Mucosa of stomach (tissue), 1 donor: ENCODE measurements around the gene INO80B.
A peak's percentile ranks its signal among the peaks of the same experiment; 100 is the strongest.

Experiments used
- H3K27me3 ChIP-seq: one replicate; pipeline ENCODE4 v1.7.0; 2013; ENCODE audit warnings: mild to moderate bottlenecking, low read length; ENCODE audit not compliant: control insufficient read depth, insufficient read depth
- H3K36me3 ChIP-seq: one replicate; pipeline ENCODE4 v1.7.0; 2013; ENCODE audit warnings: low read length; ENCODE audit not compliant: control insufficient read depth, insufficient read depth
- H3K4me1 ChIP-seq: one replicate; pipeline ENCODE4 v1.7.0; 2013; ENCODE audit warnings: mild to moderate bottlenecking, low read length; ENCODE audit not compliant: control insufficient read depth, insufficient read depth
- H3K4me3 ChIP-seq: one replicate; pipeline ENCODE4 v1.7.0; 2013; ENCODE audit warnings: low read length
- H3K9ac ChIP-seq: one replicate; pipeline ENCODE4 v1.7.0; 2013; ENCODE audit warnings: mild to moderate bottlenecking, low read length, moderate library complexity
- H3K9me3 ChIP-seq: one replicate; pipeline ENCODE4 v1.7.0; 2013; ENCODE audit warnings: mild to moderate bottlenecking, low read length, moderate library complexity; ENCODE audit not compliant: control insufficient read depth
- donor health status: Pancreatic carcinoma.

INO80B gene

GRCh38 chr2:74454654-74455511 is at the start of gene INO80B:
Gene INO80B (plus strand): TSS chr2:74455087. CDS start chr2:74455117, 30 bp downstream.
- H3K27me3 ChIP-seq = no peaks in the 10 kb centered on the region
- H3K36me3 ChIP-seq = no peaks in the 10 kb centered on the region
- peak within 1 kb of the TSS; percentile 74 for H3K9ac ChIP-seq
- H3K4me3 ChIP-seq = peak within 1 kb of the TSS; percentile 77
- H3K9me3 ChIP-seq = no peaks in the 10 kb centered on the region
- H3K4me1 ChIP-seq = peaks cover 27% of the 10 kb centered on the region

- no peak overlapping the region for H3K4me3 ChIP-seq
- no peaks in the 10 kb centered on the region for H3K27me3 ChIP-seq
- H3K4me1 ChIP-seq = no peaks in the 10 kb centered on the region
- H3K9me3 ChIP-seq = no peaks in the 10 kb centered on the region
- H3K36me3 ChIP-seq = no peaks in the 10 kb centered on the region
- H3K9ac ChIP-seq = no peak overlapping the region
These were observed 48.9 kb upstream of the INO80B start for GRCh38 chr2:74406035-74406434.

GRCh38 chr2:74407682-74408081 is 47.2 kb upstream of the INO80B start:
- H3K9ac ChIP-seq = no peak overlapping the region
- no peaks in the 10 kb centered on the region for H3K9me3 ChIP-seq
- H3K36me3 ChIP-seq = no peaks in the 10 kb centered on the region
- no peaks in the 10 kb centered on the region for H3K27me3 ChIP-seq
- no peak overlapping the region for H3K4me3 ChIP-seq
- no peaks in the 10 kb centered on the region for H3K4me1 ChIP-seq

GRCh38 chr2:74413001-74413698 is 41.7 kb upstream of the INO80B start:
- H3K27me3 ChIP-seq = peaks cover 10% of the 10 kb centered on the region
- peaks cover 32% of the 10 kb centered on the region for H3K4me1 ChIP-seq
- peak overlapping the region; percentile 76 for H3K9ac ChIP-seq
- no peaks in the 10 kb centered on the region for H3K36me3 ChIP-seq
- no peaks in the 10 kb centered on the region for H3K9me3 ChIP-seq
- peak overlapping the region; percentile 38 for H3K4me3 ChIP-seq

- Histone ChIP-seq H3K9ac (peak overlapping the region; percentile 76), H3K27me3 (peaks cover 10% of the 10 kb centered on the region), H3K4me1 (peaks cover 32% of the 10 kb centered on the region), H3K9me3 (no peaks in the 10 kb centered on the region), H3K4me3 (peak overlapping the region; percentile 38), H3K36me3 (no peaks in the 10 kb centered on the region)
These were observed 40.4 kb upstream of the INO80B start for GRCh38 chr2:74414441-74414840.

- H3K36me3 ChIP-seq = no peaks in the 10 kb centered on the region
- peak overlapping the region; percentile 27 for H3K4me3 ChIP-seq
- peak overlapping the region; percentile 76 for H3K9ac ChIP-seq
- H3K27me3 ChIP-seq = peaks cover 10% of the 10 kb centered on the region
- H3K9me3 ChIP-seq = no peaks in the 10 kb centered on the region
- peaks cover 32% of the 10 kb centered on the region for H3K4me1 ChIP-seq
These were observed 39.8 kb upstream of the INO80B start for GRCh38 chr2:74414881-74415761.

GRCh38 chr2:74415762-74416395 is 39.0 kb upstream of the INO80B start:
- H3K9ac ChIP-seq = peak overlapping the region; percentile 76
- H3K27me3 ChIP-seq = peaks cover 10% of the 10 kb centered on the region
- H3K9me3 ChIP-seq = no peaks in the 10 kb centered on the region
- peak overlapping the region; percentile 27 for H3K4me3 ChIP-seq
- no peaks in the 10 kb centered on the region for H3K36me3 ChIP-seq
- peaks cover 34% of the 10 kb centered on the region for H3K4me1 ChIP-seq

GRCh38 chr2:74416778-74417177 is 38.1 kb upstream of the INO80B start:
- peaks cover 10% of the 10 kb centered on the region for H3K27me3 ChIP-seq
- no peaks in the 10 kb centered on the region for H3K36me3 ChIP-seq
- no peak overlapping the region for H3K9ac ChIP-seq
- H3K4me3 ChIP-seq = no peak overlapping the region
- no peaks in the 10 kb centered on the region for H3K9me3 ChIP-seq
- H3K4me1 ChIP-seq = peaks cover 41% of the 10 kb centered on the region

- peaks cover 45% of the 10 kb centered on the region for H3K4me1 ChIP-seq
- H3K27me3 ChIP-seq = peaks cover 10% of the 10 kb centered on the region
- no peaks in the 10 kb centered on the region for H3K9me3 ChIP-seq
- no peak overlapping the region for H3K9ac ChIP-seq
- H3K4me3 ChIP-seq = no peak overlapping the region
- no peaks in the 10 kb centered on the region for H3K36me3 ChIP-seq
These were observed 37.7 kb upstream of the INO80B start for GRCh38 chr2:74417197-74417596.

GRCh38 chr2:74417763-74418162 is 37.1 kb upstream of the INO80B start:
- Histone ChIP-seq H3K9me3 (no peaks in the 10 kb centered on the region), H3K4me1 (peaks cover 45% of the 10 kb centered on the region), H3K36me3 (no peaks in the 10 kb centered on the region)

GRCh38 chr2:74418312-74418711 is 36.6 kb upstream of the INO80B start:
- Histone ChIP-seq H3K4me3 (no peak overlapping the region), H3K36me3 (no peaks in the 10 kb centered on the region), H3K9me3 (no peaks in the 10 kb centered on the region), H3K9ac (no peak overlapping the region), H3K4me1 (peaks cover 42% of the 10 kb centered on the region), H3K27me3 (peaks cover 10% of the 10 kb centered on the region)

More at GRCh38 chr2:74417763-74418162, 37.1 kb upstream of the INO80B start:
- peaks cover 10% of the 10 kb centered on the region for H3K27me3 ChIP-seq
- H3K9ac ChIP-seq = no peak overlapping the region
- no peak overlapping the region for H3K4me3 ChIP-seq
